Mesenchymal stem cell (in vitro differentiated cells and primary cell): ENCODE data around the gene SGSM2.
A peak's percentile ranks its signal among the peaks of the same experiment; 100 is the strongest.

Experiments used
- DNase-seq: peaks from one replicate; pipeline ENCODE4 v3.0.0-alpha.2; 2013
- H2AFZ ChIP-seq: one replicate; pipeline ENCODE4 v1.6.1; 2013; ENCODE audit warnings: low read depth, mild to moderate bottlenecking, control low read depth, inconsistent platforms, low read length, moderate library complexity
- H2AK5ac ChIP-seq: 2 replicates; pipeline ENCODE4 v1.6.1; 2013; ENCODE audit warnings: low read length, moderate library complexity, mild to moderate bottlenecking, inconsistent platforms; ENCODE audit not compliant: severe bottlenecking
- H2BK120ac ChIP-seq: one replicate; pipeline ENCODE4 v1.6.1; 2013; ENCODE audit warnings: low read depth, mild to moderate bottlenecking, inconsistent platforms, low read length, moderate library complexity
- H2BK12ac ChIP-seq, 2 experiments: one replicate each; pipeline ENCODE4 v1.6.1; 2013; ENCODE audit warnings: inconsistent platforms in 2 of 2, low read length in 2 of 2, mild to moderate bottlenecking in 2 of 2, moderate library complexity in 2 of 2, control low read depth in 1 of 2
- H2BK15ac ChIP-seq: one replicate; pipeline ENCODE4 v1.6.1; 2013; ENCODE audit warnings: mild to moderate bottlenecking, low read depth, inconsistent platforms; ENCODE audit not compliant: poor library complexity, severe bottlenecking
- H2BK5ac ChIP-seq: 2 replicates; pipeline ENCODE4 v1.6.1; 2013; ENCODE audit warnings: low read depth, mild to moderate bottlenecking, low read length, control low read depth, inconsistent platforms; ENCODE audit not compliant: poor library complexity, severe bottlenecking
- H3K14ac ChIP-seq, 2 experiments: one replicate each; pipeline ENCODE4 v1.6.1; 2013; ENCODE audit warnings: inconsistent platforms in 2 of 2, low read length in 2 of 2, control low read depth in 1 of 2, mild to moderate bottlenecking in 1 of 2, moderate library complexity in 1 of 2
- H3K18ac ChIP-seq, 2 experiments: one replicate each; pipeline ENCODE4 v1.6.1; 2013; ENCODE audit warnings: inconsistent platforms in 2 of 2, low read length in 2 of 2, control low read depth in 1 of 2, low read depth in 1 of 2, mild to moderate bottlenecking in 1 of 2
- H3K23ac ChIP-seq, 2 experiments: one replicate each; pipeline ENCODE4 v1.6.1; 2013; ENCODE audit warnings: inconsistent platforms in 2 of 2, low read length in 2 of 2, mild to moderate bottlenecking in 2 of 2, moderate library complexity in 2 of 2, control low read depth in 1 of 2
- H3K27ac ChIP-seq: 2 replicates; pipeline ENCODE4 v1.5.1; 2013; ENCODE audit warnings: mild to moderate bottlenecking, moderate library complexity, low read length, control low read depth, inconsistent platforms; ENCODE audit not compliant: poor library complexity, severe bottlenecking
- H3K27me3 ChIP-seq, 2 experiments: 2 replicates each; pipeline versions ENCODE4 v1.6.1 to v1.7.0; 2013; ENCODE audit warnings: low read length in 2 of 2, mild to moderate bottlenecking in 2 of 2, moderate library complexity in 2 of 2, control low read depth in 1 of 2, inconsistent platforms in 1 of 2; ENCODE audit not compliant: control insufficient read depth in 1 of 2, insufficient read depth in 1 of 2
- H3K36me3 ChIP-seq, 2 experiments: 2 replicates each; pipeline versions ENCODE4 v1.6.1 to v1.7.0; 2013; ENCODE audit warnings: low read length in 2 of 2, control low read depth in 1 of 2, inconsistent platforms in 1 of 2, low read depth in 1 of 2, mild to moderate bottlenecking in 1 of 2; ENCODE audit not compliant: insufficient read depth in 2 of 2, control insufficient read depth in 1 of 2
- H3K4ac ChIP-seq, 2 experiments: one replicate each; pipeline ENCODE4 v1.6.1; 2013; ENCODE audit warnings: inconsistent platforms in 2 of 2, low read length in 2 of 2, mild to moderate bottlenecking in 2 of 2, moderate library complexity in 2 of 2, control low read depth in 1 of 2, low read depth in 1 of 2
- H3K4me1 ChIP-seq: 2 replicates; pipeline ENCODE4 v1.6.1; 2013; ENCODE audit warnings: low read depth, low read length, control low read depth; ENCODE audit not compliant: control insufficient read depth, insufficient read depth
- H3K4me2 ChIP-seq: 2 replicates; pipeline ENCODE4 v1.6.1; 2013; ENCODE audit warnings: low read length, mild to moderate bottlenecking, inconsistent platforms; ENCODE audit not compliant: poor library complexity, severe bottlenecking
- H3K4me3 ChIP-seq, 2 experiments: 2 replicates each; pipeline versions ENCODE4 v1.5.1 to v1.7.0; 2013; ENCODE audit warnings: low read length in 2 of 2, mild to moderate bottlenecking in 2 of 2, control low read depth in 1 of 2, low read depth in 1 of 2; ENCODE audit not compliant: insufficient read depth in 1 of 2
- H3K79me1 ChIP-seq: replicated peaks from 2 replicates; pipeline ENCODE4 v1.6.1; 2013; ENCODE audit warnings: mild to moderate bottlenecking, control low read depth, low read length, inconsistent platforms; ENCODE audit not compliant: poor library complexity, severe bottlenecking
- H3K9ac ChIP-seq: 2 replicates; pipeline ENCODE4 v1.7.0; 2013; ENCODE audit warnings: mild to moderate bottlenecking, low read length, moderate library complexity
- H3K9me3 ChIP-seq: 2 replicates; pipeline ENCODE4 v1.7.0; 2013; ENCODE audit warnings: mild to moderate bottlenecking, low read length; ENCODE audit not compliant: control insufficient read depth
- H4K8ac ChIP-seq: one replicate; pipeline ENCODE4 v1.6.1; 2013; ENCODE audit warnings: inconsistent platforms, mild to moderate bottlenecking, low read length, moderate library complexity
- H4K91ac ChIP-seq: one replicate; pipeline ENCODE4 v1.6.1; 2013; ENCODE audit warnings: mild to moderate bottlenecking, low read length, inconsistent platforms
- WGBS: methylation state at CpG from one replicate; pipeline ENCODE4 v1.1.7; 2013; ENCODE audit warnings: mixed read lengths; 5-methylcytosine and 5-hydroxymethylcytosine counted together

SGSM2 gene

DNA sequence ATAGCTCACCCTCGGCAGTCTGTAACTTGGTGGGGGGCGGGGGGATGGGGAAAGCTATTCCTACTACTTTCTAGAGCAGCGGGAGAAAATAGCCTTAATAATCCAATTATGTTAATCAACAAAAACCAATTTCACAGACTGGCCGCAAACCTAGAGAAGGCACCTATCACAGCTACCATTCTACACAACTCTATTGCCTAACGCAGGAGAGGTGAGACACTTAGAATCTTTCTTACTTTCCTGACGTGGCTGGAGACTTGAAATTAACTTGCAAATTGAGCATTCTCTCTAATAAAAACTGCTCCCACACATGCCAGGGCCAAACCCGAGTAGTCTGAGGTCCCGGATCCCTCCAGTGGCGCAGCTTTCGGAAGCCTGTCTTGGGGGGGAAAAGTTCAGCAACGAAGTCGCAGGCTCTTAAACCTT is 34.5 kb upstream of the SGSM2 start:
- Histone ChIP-seq H3K79me1 (peaks cover 28% of the 10 kb centered on the region), H2BK12ac (no peak overlapping the region), H3K23ac (no peak overlapping the region), H3K4me3 (peak overlapping the region; percentile 95 to 99), H3K18ac (peak overlapping the region in 1 of 2 experiments; percentile 97), H2BK15ac (no peak overlapping the region), H3K4ac (peak overlapping the region; percentile 6), H3K9ac (peak overlapping the region; percentile 98), H4K91ac (no peak overlapping the region), H3K36me3 (peaks cover 18 to 33% of the 10 kb centered on the region in 2 experiments), H2AFZ (peak overlapping the region; percentile 29), H2AK5ac (no peak overlapping the region), H3K9me3 (no peaks in the 10 kb centered on the region), H4K8ac (no peak overlapping the region), H3K4me1 (peaks cover 11% of the 10 kb centered on the region), H2BK120ac (no peak overlapping the region), H3K4me2 (peak overlapping the region; percentile 73), H2BK5ac (peak overlapping the region; percentile 87), H3K27me3 (no peaks in the 10 kb centered on the region), H3K14ac (no peak overlapping the region), H3K27ac (peak overlapping the region; percentile 73)
- DNase-seq: no peak
- 2% methylated on average over 9 of the region's 12 CpGs for WGBS

GRCh38 chr17:2303204-2304188 is 33.8 kb upstream of the SGSM2 start, which contains the start of the genes SMG6 and SRR:
Gene SMG6, minus strand, starts transcription at chr17:2303785. Its CDS starts 65 bp downstream, at chr17:2303720.
Gene SRR, plus strand, starts transcription at chr17:2303950. Its CDS starts 11,611 bp downstream, at chr17:2315561.
- Histone ChIP-seq H3K27me3 (no peaks in the 10 kb centered on the region), H3K4me1 (peaks cover 11% of the 10 kb centered on the region), H3K4me2 (peak within 1 kb of the TSS; percentile 84), H2AK5ac (no peak within 1 kb of the TSS), H3K14ac (peak within 1 kb of the TSS in 1 of 2 experiments; percentile 99), H4K91ac (peak within 1 kb of the TSS; percentile 98), H3K9ac (peak within 1 kb of the TSS; percentile 98), H2BK120ac (peak within 1 kb of the TSS; percentile 79), H3K9me3 (no peaks in the 10 kb centered on the region), H2BK5ac (peak within 1 kb of the TSS; percentile 87), H2BK15ac (peak within 1 kb of the TSS; percentile 94), H3K4me3 (peak within 1 kb of the TSS; percentile 95 to 99), H3K23ac (peak within 1 kb of the TSS in 1 of 2 experiments; percentile 96), H2AFZ (peak within 1 kb of the TSS; percentile 95), H3K36me3 (peaks cover 18 to 28% of the 10 kb centered on the region in 2 experiments), H3K4ac (peak within 1 kb of the TSS; percentile 64 to 88), H4K8ac (peak within 1 kb of the TSS; percentile 97), H3K27ac (peak within 1 kb of the TSS; percentile 82), H3K79me1 (peaks cover 26% of the 10 kb centered on the region), H3K18ac (peak within 1 kb of the TSS; percentile 97 to 98), H2BK12ac (peak within 1 kb of the TSS in 1 of 2 experiments; percentile 92)
- peak; percentile 91 for DNase-seq
- WGBS: under 1% methylated on average over 77 of the region's 108 CpGs

DNA sequence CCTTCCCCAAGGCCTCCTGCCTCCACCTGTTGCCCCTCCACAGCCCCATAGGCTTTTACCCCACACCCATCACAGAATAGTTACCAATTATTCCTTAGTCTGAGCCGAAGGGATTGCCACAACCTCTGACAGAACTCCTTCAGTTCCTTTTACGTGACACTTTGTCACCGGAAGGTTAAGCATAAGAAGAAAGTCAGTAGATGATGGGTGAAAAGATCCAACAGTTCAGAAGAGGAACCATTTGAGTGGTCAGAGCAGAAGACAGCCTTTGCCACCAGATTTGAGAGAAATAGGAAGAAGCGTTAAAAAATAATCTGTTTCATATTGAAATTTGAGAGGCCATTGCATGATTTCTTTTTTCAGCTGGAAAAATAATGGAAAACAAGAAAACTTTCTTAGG is 32.4 kb upstream of the SGSM2 start:
- no peak overlapping the region for H3K14ac ChIP-seq
- H3K23ac ChIP-seq: no peak overlapping the region
- H3K4me2 ChIP-seq: no peak overlapping the region
- H3K4me3 ChIP-seq: no peak overlapping the region
- H2AFZ ChIP-seq: no peak overlapping the region
- no peaks in the 10 kb centered on the region for H3K9me3 ChIP-seq
- no peak overlapping the region for H4K91ac ChIP-seq
- H2BK15ac ChIP-seq: no peak overlapping the region
- H3K27ac ChIP-seq: no peak overlapping the region
- H2AK5ac ChIP-seq: no peak overlapping the region
- H2BK5ac ChIP-seq: no peak overlapping the region
- H3K79me1 ChIP-seq: peaks cover 17% of the 10 kb centered on the region
- peaks cover 11% of the 10 kb centered on the region for H3K4me1 ChIP-seq
- no peak overlapping the region for H2BK12ac ChIP-seq
- no peaks in the 10 kb centered on the region for H3K27me3 ChIP-seq
- peaks cover 5 to 15% of the 10 kb centered on the region in 2 experiments for H3K36me3 ChIP-seq
- H4K8ac ChIP-seq: no peak overlapping the region
- no peak for DNase-seq
- H3K18ac ChIP-seq: no peak overlapping the region
- 97% methylated on average over 3 of the region's 4 CpGs for WGBS
- no peak overlapping the region for H3K9ac ChIP-seq
- no peak overlapping the region for H3K4ac ChIP-seq
- H2BK120ac ChIP-seq: no peak overlapping the region
